ENCODE results near the gene PPM1L. TPM values are rescaled to one million over a fixed set of nuclear protein-coding genes. Genes with fewer than 3 reads are reported as not detected.

The PPM1L gene
- total RNA-seq, 2 donors from 2014 or later = 15.0 to 15.6 TPM

DNA sequence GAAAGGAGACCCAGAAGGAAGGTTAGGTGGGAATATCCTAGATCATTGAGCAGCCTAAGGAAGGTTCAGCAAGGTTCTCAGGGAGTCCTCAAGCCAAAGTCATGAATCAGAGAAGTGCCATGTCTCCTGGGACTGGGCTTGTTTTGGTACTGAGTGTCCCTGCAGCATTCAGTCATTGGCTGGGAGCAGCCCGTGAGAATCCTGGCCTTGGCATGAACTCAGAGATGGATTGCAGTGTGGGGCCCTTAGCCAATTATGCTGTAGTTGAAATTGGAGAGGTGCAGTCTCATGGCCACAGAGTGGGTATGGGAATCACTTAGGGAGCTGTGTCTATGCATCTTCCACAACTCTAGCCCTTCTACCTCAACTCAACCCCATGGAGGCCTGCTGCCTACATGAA is 17.0 kb upstream of the PPM1L start:
- no peaks in the 10 kb centered on the region for H3K36me3 ChIP-seq
- DNase-seq = no peak
- no peak overlapping the region for H3K4me3 ChIP-seq
- no peaks in the 10 kb centered on the region for H3K4me1 ChIP-seq
- H3K9ac ChIP-seq (ENCODE audit: low read depth in 2 of 2, low read length in 2 of 2) = no peak overlapping the region
- TF ChIP-seq, protein P1, sequence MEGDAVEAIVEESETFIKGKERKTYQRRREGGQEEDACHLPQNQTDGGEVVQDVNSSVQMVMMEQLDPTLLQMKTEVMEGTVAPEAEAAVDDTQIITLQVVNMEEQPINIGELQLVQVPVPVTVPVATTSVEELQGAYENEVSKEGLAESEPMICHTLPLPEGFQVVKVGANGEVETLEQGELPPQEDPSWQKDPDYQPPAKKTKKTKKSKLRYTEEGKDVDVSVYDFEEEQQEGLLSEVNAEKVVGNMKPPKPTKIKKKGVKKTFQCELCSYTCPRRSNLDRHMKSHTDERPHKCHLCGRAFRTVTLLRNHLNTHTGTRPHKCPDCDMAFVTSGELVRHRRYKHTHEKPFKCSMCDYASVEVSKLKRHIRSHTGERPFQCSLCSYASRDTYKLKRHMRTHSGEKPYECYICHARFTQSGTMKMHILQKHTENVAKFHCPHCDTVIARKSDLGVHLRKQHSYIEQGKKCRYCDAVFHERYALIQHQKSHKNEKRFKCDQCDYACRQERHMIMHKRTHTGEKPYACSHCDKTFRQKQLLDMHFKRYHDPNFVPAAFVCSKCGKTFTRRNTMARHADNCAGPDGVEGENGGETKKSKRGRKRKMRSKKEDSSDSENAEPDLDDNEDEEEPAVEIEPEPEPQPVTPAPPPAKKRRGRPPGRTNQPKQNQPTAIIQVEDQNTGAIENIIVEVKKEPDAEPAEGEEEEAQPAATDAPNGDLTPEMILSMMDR (IDR thresholded peaks at IDR 0.05) = no peak
- intact Hi-C loops (cut with DNase I) = no loop called here
- H3K27me3 ChIP-seq = no peaks in the 10 kb centered on the region
- no peak overlapping the region for H3K27ac ChIP-seq
- H3K9me3 ChIP-seq = no peaks in the 10 kb centered on the region

DNA sequence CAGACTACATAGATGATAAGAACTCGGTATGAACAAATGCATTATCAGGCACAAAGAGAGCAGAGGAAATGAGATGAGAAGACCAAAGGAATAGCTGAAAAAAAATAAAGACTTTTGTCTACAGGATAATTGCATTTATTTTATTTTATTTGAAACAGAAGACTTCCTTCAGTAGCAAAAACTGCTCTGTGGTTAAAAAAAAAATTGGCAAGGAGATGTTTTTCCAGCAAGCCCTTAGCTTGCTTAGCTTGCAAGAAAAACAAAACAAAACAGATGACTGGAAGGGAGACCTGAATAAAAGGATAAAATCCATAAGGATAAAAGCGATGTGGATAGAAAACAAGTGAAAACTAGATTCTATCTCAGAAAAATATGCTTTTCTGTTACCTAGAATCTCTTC is 9.1 kb upstream of the PPM1L start:
- no peak overlapping the region for H3K27ac ChIP-seq
- TF ChIP-seq, protein P1 (IDR thresholded peaks at IDR 0.05) = no peak
- H3K9ac ChIP-seq (ENCODE audit: low read depth in 2 of 2, low read length in 2 of 2) = no peak overlapping the region
- no peaks in the 10 kb centered on the region for H3K4me1 ChIP-seq
- H3K4me3 ChIP-seq = no peak overlapping the region
- no peaks in the 10 kb centered on the region for H3K9me3 ChIP-seq
- no peaks in the 10 kb centered on the region for H3K27me3 ChIP-seq
- intact Hi-C loops (cut with DNase I) = no loop called here
- H3K36me3 ChIP-seq = no peaks in the 10 kb centered on the region
- no peak for DNase-seq

DNA sequence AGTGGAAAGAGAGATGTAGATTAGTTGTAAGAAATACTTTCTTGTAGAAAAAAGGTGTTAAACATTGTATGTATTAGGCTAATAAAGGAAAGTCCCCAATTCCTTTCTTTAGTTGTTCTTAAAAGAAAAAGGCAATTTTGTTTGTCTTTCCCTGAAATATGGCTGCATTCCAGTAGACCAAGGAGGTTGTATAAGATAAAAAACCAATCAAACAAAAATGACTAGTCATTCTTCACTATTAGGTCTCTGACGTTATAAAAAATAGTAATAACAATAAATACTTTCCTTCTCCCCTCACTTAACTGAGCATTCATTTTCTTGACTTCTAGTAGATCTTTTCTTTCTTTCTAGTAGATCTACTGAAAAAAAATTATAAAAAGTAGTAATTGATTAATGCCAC is 8.6 kb upstream of the PPM1L start:
- TF ChIP-seq, protein P1 (IDR thresholded peaks at IDR 0.05) = no peak
- H3K9ac ChIP-seq (ENCODE audit: low read depth in 2 of 2, low read length in 2 of 2) = no peak overlapping the region
- H3K36me3 ChIP-seq = no peaks in the 10 kb centered on the region
- H3K4me1 ChIP-seq = no peaks in the 10 kb centered on the region
- no peaks in the 10 kb centered on the region for H3K27me3 ChIP-seq
- H3K4me3 ChIP-seq = no peak overlapping the region
- H3K9me3 ChIP-seq = no peaks in the 10 kb centered on the region
- no peak for DNase-seq
- H3K27ac ChIP-seq = no peak overlapping the region
- intact Hi-C loops (cut with DNase I) = no loop called here

DNA sequence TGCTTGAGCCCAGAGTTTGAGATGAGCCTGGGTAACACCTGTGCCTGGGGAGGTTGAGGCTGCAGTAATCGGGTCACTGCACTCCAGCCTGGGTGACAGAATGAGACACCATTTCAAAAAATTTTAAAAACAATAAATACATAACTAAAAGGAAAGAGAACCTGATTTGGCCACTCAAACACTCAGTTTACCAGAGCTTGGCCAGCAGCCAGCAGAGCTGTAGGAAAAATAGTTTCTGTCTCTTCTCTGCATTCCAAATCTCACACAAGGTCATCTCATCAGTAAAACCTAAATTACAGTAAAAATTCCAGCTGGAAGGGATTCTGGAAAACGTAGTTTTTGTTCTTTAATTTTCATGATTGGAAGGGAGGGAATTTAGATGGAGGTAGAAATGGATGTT is 7.8 kb upstream of the PPM1L start:
- no peak overlapping the region for H3K9ac ChIP-seq (ENCODE audit: low read depth in 2 of 2, low read length in 2 of 2)
- no peaks in the 10 kb centered on the region for H3K4me1 ChIP-seq
- H3K27ac ChIP-seq = no peak overlapping the region
- no peak overlapping the region for H3K4me3 ChIP-seq
- H3K36me3 ChIP-seq = no peaks in the 10 kb centered on the region
- intact Hi-C loops (cut with DNase I) = no loop called here
- TF ChIP-seq, protein P1 (IDR thresholded peaks at IDR 0.05) = no peak
- DNase-seq = no peak
- H3K27me3 ChIP-seq = no peaks in the 10 kb centered on the region
- no peaks in the 10 kb centered on the region for H3K9me3 ChIP-seq

- H3K4me1 ChIP-seq = no peaks in the 10 kb centered on the region
- H3K4me3 ChIP-seq = no peak overlapping the region
- no peaks in the 10 kb centered on the region for H3K27me3 ChIP-seq
- no peak for DNase-seq
- no peaks in the 10 kb centered on the region for H3K9me3 ChIP-seq
- intact Hi-C loops (cut with DNase I) = no loop called here
- TF ChIP-seq, protein P1 (IDR thresholded peaks at IDR 0.05) = no peak
- no peaks in the 10 kb centered on the region for H3K36me3 ChIP-seq
- H3K27ac ChIP-seq = no peak overlapping the region
- no peak overlapping the region for H3K9ac ChIP-seq (ENCODE audit: low read depth in 2 of 2, low read length in 2 of 2)
Measured at GRCh38 chr3:160748787-160749186, 7.2 kb upstream of the PPM1L start.

DNA sequence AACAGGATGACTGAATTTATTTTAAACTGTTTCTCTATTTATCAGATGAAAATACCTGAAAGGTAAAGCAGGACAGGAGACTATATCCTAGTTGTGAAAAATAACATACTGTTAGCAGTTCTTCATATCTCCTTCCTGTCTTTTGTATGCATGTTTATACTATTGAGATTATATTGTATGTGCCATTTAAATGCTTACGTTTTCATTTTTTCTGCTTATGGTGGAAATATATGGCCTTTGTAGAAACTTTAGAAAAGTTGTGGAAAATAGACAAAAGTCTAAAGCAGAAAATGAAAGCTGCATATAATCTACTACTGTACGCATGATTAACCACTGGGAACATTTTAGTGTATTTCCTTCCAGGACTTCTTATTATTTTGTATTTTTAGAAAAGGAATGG is 2.1 kb upstream of the PPM1L start:
- no peaks in the 10 kb centered on the region for H3K9me3 ChIP-seq
- no peaks in the 10 kb centered on the region for H3K27me3 ChIP-seq
- H3K27ac ChIP-seq = peak overlapping the region; percentile 96
- TF ChIP-seq, protein P1 (IDR thresholded peaks at IDR 0.05) = no peak
- peaks cover 5% of the 10 kb centered on the region for H3K4me1 ChIP-seq
- peak overlapping the region; percentile 84 for H3K4me3 ChIP-seq
- H3K9ac ChIP-seq (ENCODE audit: low read depth in 2 of 2, low read length in 2 of 2) = peak overlapping the region; percentile 88 to 89
- no peak for DNase-seq
- H3K36me3 ChIP-seq = no peaks in the 10 kb centered on the region
- intact Hi-C loops (cut with DNase I) = no loop called here

Data from colonic mucosa (tissue), 4 donors.